ENCODE data around the gene DAAM2.

Gene DAAM2

GRCh38 chr6:39776581-39776980 lies 15.6 kb upstream of the DAAM2 start:
- TF ChIP-seq YY1 (IDR thresholded peaks at IDR 0.05; ENCODE audit: low read depth), result no peak
- no peak for TF ChIP-seq EP300 (IDR thresholded peaks at IDR 0.05; ENCODE audit: borderline replicate concordance)
- TF ChIP-seq FOXM1 (IDR thresholded peaks at IDR 0.05; ENCODE audit: borderline replicate concordance, low read depth), result no peak
- TF ChIP-seq ZBTB7A (IDR thresholded peaks at IDR 0.05; ENCODE audit: low read depth), result no peak

- TF ChIP-seq ZBTB7A (IDR thresholded peaks at IDR 0.05; ENCODE audit: low read depth) (no peak), TAF1 (IDR thresholded peaks at IDR 0.05; ENCODE audit: low read depth) (no peak), EP300 (IDR thresholded peaks at IDR 0.05; ENCODE audit: borderline replicate concordance) (no peak)
These were observed 15.0 kb upstream of the DAAM2 start for GRCh38 chr6:39777218-39777617.

- TF ChIP-seq RAD21 (IDR thresholded peaks at IDR 0.05; ENCODE audit: low read depth), result no peak
- no peak for TF ChIP-seq TCF12 (IDR thresholded peaks at IDR 0.05; ENCODE audit: low read depth)
- TF ChIP-seq EGR1 (IDR thresholded peaks at IDR 0.05), result no peak
- TF ChIP-seq, protein P1, sequence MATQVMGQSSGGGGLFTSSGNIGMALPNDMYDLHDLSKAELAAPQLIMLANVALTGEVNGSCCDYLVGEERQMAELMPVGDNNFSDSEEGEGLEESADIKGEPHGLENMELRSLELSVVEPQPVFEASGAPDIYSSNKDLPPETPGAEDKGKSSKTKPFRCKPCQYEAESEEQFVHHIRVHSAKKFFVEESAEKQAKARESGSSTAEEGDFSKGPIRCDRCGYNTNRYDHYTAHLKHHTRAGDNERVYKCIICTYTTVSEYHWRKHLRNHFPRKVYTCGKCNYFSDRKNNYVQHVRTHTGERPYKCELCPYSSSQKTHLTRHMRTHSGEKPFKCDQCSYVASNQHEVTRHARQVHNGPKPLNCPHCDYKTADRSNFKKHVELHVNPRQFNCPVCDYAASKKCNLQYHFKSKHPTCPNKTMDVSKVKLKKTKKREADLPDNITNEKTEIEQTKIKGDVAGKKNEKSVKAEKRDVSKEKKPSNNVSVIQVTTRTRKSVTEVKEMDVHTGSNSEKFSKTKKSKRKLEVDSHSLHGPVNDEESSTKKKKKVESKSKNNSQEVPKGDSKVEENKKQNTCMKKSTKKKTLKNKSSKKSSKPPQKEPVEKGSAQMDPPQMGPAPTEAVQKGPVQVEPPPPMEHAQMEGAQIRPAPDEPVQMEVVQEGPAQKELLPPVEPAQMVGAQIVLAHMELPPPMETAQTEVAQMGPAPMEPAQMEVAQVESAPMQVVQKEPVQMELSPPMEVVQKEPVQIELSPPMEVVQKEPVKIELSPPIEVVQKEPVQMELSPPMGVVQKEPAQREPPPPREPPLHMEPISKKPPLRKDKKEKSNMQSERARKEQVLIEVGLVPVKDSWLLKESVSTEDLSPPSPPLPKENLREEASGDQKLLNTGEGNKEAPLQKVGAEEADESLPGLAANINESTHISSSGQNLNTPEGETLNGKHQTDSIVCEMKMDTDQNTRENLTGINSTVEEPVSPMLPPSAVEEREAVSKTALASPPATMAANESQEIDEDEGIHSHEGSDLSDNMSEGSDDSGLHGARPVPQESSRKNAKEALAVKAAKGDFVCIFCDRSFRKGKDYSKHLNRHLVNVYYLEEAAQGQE (IDR thresholded peaks at IDR 0.05; ENCODE audit: low read depth), result no peak
- TF ChIP-seq ZBTB7A (IDR thresholded peaks at IDR 0.05; ENCODE audit: low read depth), result no peak
- no peak for TF ChIP-seq YY1 (IDR thresholded peaks at IDR 0.05; ENCODE audit: low read depth)
- no peak for TF ChIP-seq TAF1 (IDR thresholded peaks at IDR 0.05; ENCODE audit: low read depth)
- TF ChIP-seq, protein P2, sequence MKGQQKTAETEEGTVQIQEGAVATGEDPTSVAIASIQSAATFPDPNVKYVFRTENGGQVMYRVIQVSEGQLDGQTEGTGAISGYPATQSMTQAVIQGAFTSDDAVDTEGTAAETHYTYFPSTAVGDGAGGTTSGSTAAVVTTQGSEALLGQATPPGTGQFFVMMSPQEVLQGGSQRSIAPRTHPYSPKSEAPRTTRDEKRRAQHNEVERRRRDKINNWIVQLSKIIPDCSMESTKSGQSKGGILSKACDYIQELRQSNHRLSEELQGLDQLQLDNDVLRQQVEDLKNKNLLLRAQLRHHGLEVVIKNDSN (IDR thresholded peaks at IDR 0.05), result no peak
- no peak for TF ChIP-seq NFIC (IDR thresholded peaks at IDR 0.05)
- no peak for TF ChIP-seq FOXM1 (IDR thresholded peaks at IDR 0.05; ENCODE audit: borderline replicate concordance, low read depth)
- no peak for TF ChIP-seq CREB1 (IDR thresholded peaks at IDR 0.05; ENCODE audit: low read depth)
- TF ChIP-seq, protein P3, sequence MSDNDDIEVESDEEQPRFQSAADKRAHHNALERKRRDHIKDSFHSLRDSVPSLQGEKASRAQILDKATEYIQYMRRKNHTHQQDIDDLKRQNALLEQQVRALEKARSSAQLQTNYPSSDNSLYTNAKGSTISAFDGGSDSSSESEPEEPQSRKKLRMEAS (IDR thresholded peaks at IDR 0.05), result no peak
- no peak for TF ChIP-seq CEBPB (IDR thresholded peaks at IDR 0.05)
- no peak for TF ChIP-seq TEAD4 (IDR thresholded peaks at IDR 0.05)
These were observed 14.5 kb upstream of the DAAM2 start for GRCh38 chr6:39777661-39778060.

GRCh38 chr6:39778581-39779255 lies 13.5 kb upstream of the DAAM2 start:
- no peak for TF ChIP-seq YY1 (IDR thresholded peaks at IDR 0.05; ENCODE audit: low read depth)
- TF ChIP-seq CEBPB (IDR thresholded peaks at IDR 0.05), result no peak
- TF ChIP-seq EP300 (IDR thresholded peaks at IDR 0.05; ENCODE audit: borderline replicate concordance), result no peak
- TF ChIP-seq TEAD4 (IDR thresholded peaks at IDR 0.05), result no peak

DNA sequence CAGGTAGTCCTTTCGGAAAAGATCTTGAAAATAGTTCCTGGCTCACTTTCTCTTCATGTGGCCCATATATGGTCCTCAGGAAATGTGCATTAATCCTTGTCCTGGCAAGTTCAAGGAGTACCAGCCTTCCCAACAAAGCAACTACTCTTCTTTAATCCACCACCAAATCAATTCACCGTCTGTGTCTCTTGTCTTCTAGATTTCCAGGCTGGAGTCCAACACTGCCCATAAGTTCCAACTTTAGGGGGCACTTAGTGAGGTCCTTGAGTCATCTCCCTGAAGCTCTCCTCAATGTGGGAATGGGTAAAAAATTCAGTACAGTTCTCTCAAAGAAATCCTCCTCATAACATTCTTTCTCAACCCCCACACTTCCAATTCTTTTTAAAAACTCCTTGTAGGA lies 6.9 kb upstream of the DAAM2 start:
- TF ChIP-seq RAD21 (IDR thresholded peaks at IDR 0.05; ENCODE audit: low read depth), result no peak
- TF ChIP-seq NFIC (IDR thresholded peaks at IDR 0.05), result no peak
- no peak for TF ChIP-seq TCF12 (IDR thresholded peaks at IDR 0.05; ENCODE audit: low read depth)
- TF ChIP-seq YY1 (IDR thresholded peaks at IDR 0.05; ENCODE audit: low read depth), result no peak
- TF ChIP-seq, protein P1 (IDR thresholded peaks at IDR 0.05; ENCODE audit: low read depth), result no peak
- no peak for TF ChIP-seq EGR1 (IDR thresholded peaks at IDR 0.05)
- TF ChIP-seq, protein P3 (IDR thresholded peaks at IDR 0.05), result no peak
- no peak for TF ChIP-seq EP300 (IDR thresholded peaks at IDR 0.05; ENCODE audit: borderline replicate concordance)
- TF ChIP-seq, protein P2 (IDR thresholded peaks at IDR 0.05), result no peak
- TF ChIP-seq TEAD4 (IDR thresholded peaks at IDR 0.05), result no peak
- TF ChIP-seq ZBTB7A (IDR thresholded peaks at IDR 0.05; ENCODE audit: low read depth), result no peak
- no peak for TF ChIP-seq CEBPB (IDR thresholded peaks at IDR 0.05)
- TF ChIP-seq TAF1 (IDR thresholded peaks at IDR 0.05; ENCODE audit: low read depth), result no peak
- no peak for TF ChIP-seq FOXM1 (IDR thresholded peaks at IDR 0.05; ENCODE audit: borderline replicate concordance, low read depth)

- TF ChIP-seq CEBPB (IDR thresholded peaks at IDR 0.05) (no peak), TEAD4 (IDR thresholded peaks at IDR 0.05) (no peak), EP300 (IDR thresholded peaks at IDR 0.05; ENCODE audit: borderline replicate concordance) (no peak)
- TF ChIP-seq, protein P1 (IDR thresholded peaks at IDR 0.05; ENCODE audit: low read depth), result no peak
- TF ChIP-seq, protein P2 (IDR thresholded peaks at IDR 0.05), result no peak
These were observed 5.5 kb upstream of the DAAM2 start for GRCh38 chr6:39786649-39787048.
